OCI-LY7 (cell line): Measurements from ENCODE around the gene MYLK4.

ENCODE experiments used
- EZH2phosphoT487 ChIP-seq: fragments of 200-600 bp; sonication (generic); IDR thresholded peaks from 2 replicates; pipeline ENCODE4 v1.6.1; 2018; ENCODE audit warnings: low read depth, borderline replicate concordance, mild to moderate bottlenecking, mixed run types, antibody characterized with exemption, low read length, moderate library complexity, mixed read lengths
- TF ChIP-seq, protein P1 (sequence below): fragments of 200-600 bp; sonication (generic); conservative IDR thresholded peaks from 2 replicates; pipeline ENCODE4 v1.5.1; 2014; ENCODE audit warnings: mild to moderate bottlenecking, antibody characterized with exemption, low read length, moderate library complexity, mixed read lengths

DNA sequence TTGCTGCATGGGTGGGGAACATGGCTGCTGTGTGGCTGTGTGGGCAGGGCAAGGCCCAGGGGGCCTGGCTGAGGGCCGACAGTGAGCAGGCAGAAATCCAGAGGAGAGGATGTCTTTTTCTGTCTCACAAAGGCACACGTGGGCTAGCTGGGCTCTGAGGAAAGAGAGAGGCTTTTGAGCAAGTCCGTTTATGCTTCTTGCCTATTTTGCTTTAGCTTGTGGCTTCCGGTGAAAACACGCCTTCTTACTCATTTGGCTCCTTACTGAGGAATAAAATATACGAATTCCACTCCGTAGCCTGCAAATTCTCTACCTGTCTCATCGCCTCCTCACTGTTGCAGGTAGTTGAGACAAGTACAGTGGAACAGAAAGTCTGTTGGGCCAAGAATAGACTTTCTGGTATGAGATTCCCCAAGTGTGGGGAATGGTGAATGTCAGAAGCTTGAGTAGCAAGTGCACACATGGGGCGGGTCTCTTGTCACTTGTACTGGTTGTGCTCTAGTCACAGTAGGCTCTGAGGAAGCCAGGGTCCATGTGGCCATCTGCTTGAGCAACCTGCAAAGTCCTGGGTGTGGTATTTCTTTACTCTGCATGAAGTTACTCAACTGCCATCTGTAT, 42.9 kb upstream of the MYLK4 start:
- TF ChIP-seq, protein P1, sequence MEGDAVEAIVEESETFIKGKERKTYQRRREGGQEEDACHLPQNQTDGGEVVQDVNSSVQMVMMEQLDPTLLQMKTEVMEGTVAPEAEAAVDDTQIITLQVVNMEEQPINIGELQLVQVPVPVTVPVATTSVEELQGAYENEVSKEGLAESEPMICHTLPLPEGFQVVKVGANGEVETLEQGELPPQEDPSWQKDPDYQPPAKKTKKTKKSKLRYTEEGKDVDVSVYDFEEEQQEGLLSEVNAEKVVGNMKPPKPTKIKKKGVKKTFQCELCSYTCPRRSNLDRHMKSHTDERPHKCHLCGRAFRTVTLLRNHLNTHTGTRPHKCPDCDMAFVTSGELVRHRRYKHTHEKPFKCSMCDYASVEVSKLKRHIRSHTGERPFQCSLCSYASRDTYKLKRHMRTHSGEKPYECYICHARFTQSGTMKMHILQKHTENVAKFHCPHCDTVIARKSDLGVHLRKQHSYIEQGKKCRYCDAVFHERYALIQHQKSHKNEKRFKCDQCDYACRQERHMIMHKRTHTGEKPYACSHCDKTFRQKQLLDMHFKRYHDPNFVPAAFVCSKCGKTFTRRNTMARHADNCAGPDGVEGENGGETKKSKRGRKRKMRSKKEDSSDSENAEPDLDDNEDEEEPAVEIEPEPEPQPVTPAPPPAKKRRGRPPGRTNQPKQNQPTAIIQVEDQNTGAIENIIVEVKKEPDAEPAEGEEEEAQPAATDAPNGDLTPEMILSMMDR = no peak
- TF ChIP-seq EZH2phosphoT487 = no peak
